Stimulated activated CD8-positive, alpha-beta memory T cell treated with anti-CD3 and anti-CD28 coated beads, Interleukin-12 subunit alpha, Interleukin-12 subunit beta, amount 100 ng/mL, for 24 hours (primary cell): ENCODE results near the gene GIPC3.
"Not testable (repeated sequence)": the region's sequence is repeated elsewhere in the genome, so short reads cannot be mapped to it uniquely, and the experiment has no call there.

ENCODE experiments used
- DNase-seq: peaks from one replicate; pipeline ENCODE4 v3.0.0-alpha.2; 2020; ENCODE audit errors: extremely low read depth

GIPC3 gene

GRCh38 chr19:3550947-3551791 is 34.1 kb upstream of the GIPC3 start:
- no peak for DNase-seq

GRCh38 chr19:3551792-3552095 is 33.5 kb upstream of the GIPC3 start:
- no peak for DNase-seq

- DNase-seq: no peak
Measured at GRCh38 chr19:3554254-3555083, 30.8 kb upstream of the GIPC3 start.

GRCh38 chr19:3555653-3556422 is 29.4 kb upstream of the GIPC3 start:
- DNase-seq: no peak

- DNase-seq: no peak
Measured at GRCh38 chr19:3556423-3556977, 28.8 kb upstream of the GIPC3 start.

GRCh38 chr19:3556978-3557460 is 28.3 kb upstream of the GIPC3 start:
- DNase-seq: no peak

- DNase-seq: peak; percentile 91
Measured at GRCh38 chr19:3557461-3558248, 27.6 kb upstream of the GIPC3 start, which contains the start of gene MFSD12. TSS of gene MFSD12 (minus strand) at chr19:3557586. CDS start at chr19:3557403, 183 bp downstream.

- no peak for DNase-seq
Measured at GRCh38 chr19:3563709-3564524, 21.4 kb upstream of the GIPC3 start.

GRCh38 chr19:3565139-3565538 is 20.1 kb upstream of the GIPC3 start:
- no peak for DNase-seq

- not testable (repeated sequence) for DNase-seq
Measured at GRCh38 chr19:3570042-3570441, 15.2 kb upstream of the GIPC3 start.

GRCh38 chr19:3570606-3571011 is 14.7 kb upstream of the GIPC3 start:
- no peak for DNase-seq

GRCh38 chr19:3572132-3572854 is 13.0 kb upstream of the GIPC3 start:
- peak; percentile 99 for DNase-seq

- no peak for DNase-seq
Measured at GRCh38 chr19:3572855-3573161, 12.5 kb upstream of the GIPC3 start, which contains the start of gene HMG20B. TSS of gene HMG20B (plus strand) at chr19:3572944. CDS start at chr19:3573310, 366 bp downstream.

- no peak for DNase-seq
Measured at GRCh38 chr19:3573162-3573857, 12.0 kb upstream of the GIPC3 start.

GRCh38 chr19:3573858-3574637 is 11.2 kb upstream of the GIPC3 start:
- DNase-seq: peak; percentile 54

GRCh38 chr19:3575260-3575741 is 10.0 kb upstream of the GIPC3 start:
- no peak for DNase-seq

- no peak for DNase-seq
Measured at GRCh38 chr19:3575949-3576673, 9.2 kb upstream of the GIPC3 start.
